ENCODE measurements around the gene HIF1A. TPM values are rescaled to one million over a fixed set of nuclear protein-coding genes. Genes with fewer than 3 reads are reported as not detected.

HIF1A gene
- polyA plus RNA-seq, 1 experiment, result 85.5 TPM

DNA sequence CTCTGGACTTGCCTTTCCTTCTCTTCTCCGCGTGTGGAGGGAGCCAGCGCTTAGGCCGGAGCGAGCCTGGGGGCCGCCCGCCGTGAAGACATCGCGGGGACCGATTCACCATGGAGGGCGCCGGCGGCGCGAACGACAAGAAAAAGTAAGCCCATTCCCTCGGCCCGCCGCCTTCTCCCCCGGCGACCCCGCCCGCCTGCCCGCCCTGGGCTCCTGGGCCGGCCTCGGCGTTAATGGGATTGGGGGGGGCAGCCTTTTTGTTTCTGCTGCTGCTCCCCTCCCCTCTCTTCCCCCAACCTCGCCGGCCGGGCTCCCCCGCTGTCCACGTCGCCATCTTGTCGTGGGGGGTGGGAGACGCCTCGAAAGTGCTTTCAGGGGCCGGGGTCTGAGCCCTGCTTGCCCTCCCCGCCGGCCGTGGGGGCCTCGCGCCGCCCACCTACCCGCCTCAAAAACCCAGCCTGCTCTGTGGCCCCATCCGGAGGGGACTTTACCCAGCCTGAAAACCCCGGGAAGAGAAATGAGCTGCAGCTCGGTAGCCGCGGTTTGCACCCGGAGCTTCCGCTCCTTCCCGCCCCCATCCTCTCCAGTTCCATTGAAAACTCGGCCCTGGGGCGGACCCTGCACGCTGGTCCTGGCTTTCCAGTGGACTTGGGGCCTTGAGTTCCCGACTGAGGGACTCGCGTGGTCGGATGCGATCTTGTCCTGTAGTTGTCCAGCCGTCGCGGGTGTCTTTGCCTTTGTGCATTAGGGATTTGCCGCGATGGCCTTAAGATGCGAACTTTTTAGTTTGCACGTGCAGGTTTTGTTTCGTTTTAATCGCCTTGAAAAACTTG lies 598 bp downstream of the HIF1A start:
- Histone ChIP-seq H3K4me3 (ENCODE audit: low read depth, low read length) (peak overlapping the region; percentile 69), H3K27me3 (ENCODE audit: control insufficient read depth, insufficient read depth, low read length) (no peaks in the 10 kb centered on the region), H3K36me3 (ENCODE audit: control insufficient read depth, insufficient read depth, low read length) (no peaks in the 10 kb centered on the region)
- ChIA-PET POLR2A (interaction anchor here (0.5 to 1.9 kb wide), 6 partner anchors 16 to 225 kb away, joined by 3 to 8 read pairs (median 3); no protein-coding TSS in a partner anchor), CTCF (interaction anchor here (0.9 to 1.4 kb wide), 2 partner anchors 73 to 130 kb away, joined by 3 read pairs; no protein-coding TSS in a partner anchor)
- TF ChIP-seq, protein P1, sequence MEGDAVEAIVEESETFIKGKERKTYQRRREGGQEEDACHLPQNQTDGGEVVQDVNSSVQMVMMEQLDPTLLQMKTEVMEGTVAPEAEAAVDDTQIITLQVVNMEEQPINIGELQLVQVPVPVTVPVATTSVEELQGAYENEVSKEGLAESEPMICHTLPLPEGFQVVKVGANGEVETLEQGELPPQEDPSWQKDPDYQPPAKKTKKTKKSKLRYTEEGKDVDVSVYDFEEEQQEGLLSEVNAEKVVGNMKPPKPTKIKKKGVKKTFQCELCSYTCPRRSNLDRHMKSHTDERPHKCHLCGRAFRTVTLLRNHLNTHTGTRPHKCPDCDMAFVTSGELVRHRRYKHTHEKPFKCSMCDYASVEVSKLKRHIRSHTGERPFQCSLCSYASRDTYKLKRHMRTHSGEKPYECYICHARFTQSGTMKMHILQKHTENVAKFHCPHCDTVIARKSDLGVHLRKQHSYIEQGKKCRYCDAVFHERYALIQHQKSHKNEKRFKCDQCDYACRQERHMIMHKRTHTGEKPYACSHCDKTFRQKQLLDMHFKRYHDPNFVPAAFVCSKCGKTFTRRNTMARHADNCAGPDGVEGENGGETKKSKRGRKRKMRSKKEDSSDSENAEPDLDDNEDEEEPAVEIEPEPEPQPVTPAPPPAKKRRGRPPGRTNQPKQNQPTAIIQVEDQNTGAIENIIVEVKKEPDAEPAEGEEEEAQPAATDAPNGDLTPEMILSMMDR (IDR thresholded peaks at IDR 0.05; ENCODE audit: insufficient read depth, low read depth, low read length), result no peak
- DNase-seq (ENCODE audit: low read depth), result no peak

DNA sequence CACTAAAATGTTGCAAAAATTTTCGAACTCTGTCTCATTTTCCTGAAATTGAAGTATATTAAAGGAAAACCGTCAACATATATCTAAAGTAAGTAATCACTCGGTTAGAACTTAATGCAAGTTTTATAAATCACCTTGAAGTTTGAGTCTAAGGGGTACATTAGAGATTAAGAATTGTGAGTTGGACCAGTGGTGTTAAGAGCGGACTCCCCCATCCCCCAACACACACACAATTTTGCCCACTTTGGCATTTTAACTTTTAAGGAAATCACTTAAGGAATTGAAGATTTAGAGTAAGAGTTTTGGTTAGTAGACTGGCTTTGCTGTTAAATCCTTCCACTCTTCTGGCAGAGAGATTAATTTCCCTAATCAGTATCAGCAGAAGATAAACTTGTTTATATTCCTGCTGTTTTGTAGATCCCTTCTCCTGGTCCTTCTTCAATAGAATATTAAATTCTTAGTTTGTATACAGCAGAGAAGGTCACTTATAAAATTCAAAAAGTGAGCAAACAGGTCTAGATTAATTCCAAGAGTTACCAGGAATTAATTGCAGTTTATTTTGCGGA lies 1.5 kb downstream of the HIF1A start:
- H3K36me3 ChIP-seq (ENCODE audit: control insufficient read depth, insufficient read depth, low read length), result no peaks in the 10 kb centered on the region
- CTCF ChIA-PET, result interaction anchor here (0.9 to 1.6 kb wide), 2 partner anchors 72 to 234 kb away, joined by 3 to 5 read pairs; no protein-coding TSS in a partner anchor
- POLR2A ChIA-PET, result interaction anchor here (1.0 to 1.3 kb wide), 2 partner anchors 134 to 159 kb away, joined by 4 read pairs; no protein-coding TSS in a partner anchor
- H3K4me3 ChIP-seq (ENCODE audit: low read depth, low read length), result peak overlapping the region; percentile 69
- TF ChIP-seq, protein P1 (IDR thresholded peaks at IDR 0.05; ENCODE audit: insufficient read depth, low read depth, low read length), result no peak
- no peak for DNase-seq (ENCODE audit: low read depth)
- H3K27me3 ChIP-seq (ENCODE audit: control insufficient read depth, insufficient read depth, low read length), result no peaks in the 10 kb centered on the region

DNA sequence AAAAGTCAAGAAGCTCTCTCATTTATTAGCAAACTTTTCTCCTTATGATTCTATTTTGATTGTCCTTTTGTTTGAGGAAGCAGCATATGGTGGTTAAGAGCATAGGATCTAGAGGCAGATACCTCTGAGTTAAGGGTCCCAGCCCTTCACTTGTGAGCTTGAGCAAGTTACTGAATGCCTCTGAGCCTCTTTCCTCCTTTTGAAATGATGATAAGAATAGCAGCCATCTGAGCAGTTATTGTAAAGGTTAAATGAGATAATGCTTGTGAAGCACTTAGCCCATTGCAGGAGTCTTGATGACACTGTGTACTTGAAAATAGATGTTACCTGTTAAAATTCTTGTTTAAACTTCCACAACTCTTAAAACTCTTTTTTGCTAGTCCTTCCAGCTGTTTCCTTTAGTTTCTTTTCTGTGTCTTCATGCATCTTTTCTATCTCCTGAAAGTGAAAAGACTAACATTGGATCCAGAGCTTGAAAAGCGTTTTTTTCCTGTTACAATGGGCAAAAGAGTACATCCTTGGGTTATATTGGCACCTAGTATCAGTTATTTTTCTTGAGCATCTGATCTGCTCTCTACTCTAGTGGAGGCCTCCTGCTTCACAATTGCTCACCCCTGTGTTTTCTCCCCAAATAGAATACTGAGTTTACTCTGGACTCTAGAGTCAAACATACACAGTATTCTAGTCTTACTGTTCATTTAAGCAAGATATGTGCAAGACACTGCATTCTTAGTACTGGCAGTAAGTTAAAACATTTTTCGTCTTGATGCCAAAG lies 3.1 kb downstream of the HIF1A start:
- ChIA-PET POLR2A (interaction anchor here (0.6 to 1.3 kb wide), 3 partner anchors 15 to 161 kb away, joined by 4 to 13 read pairs (median 4); no protein-coding TSS in a partner anchor), CTCF (interaction anchor here (0.6 to 1.6 kb wide), 5 partner anchors 17 to 236 kb away, joined by 3 to 5 read pairs (median 3); no protein-coding TSS in a partner anchor)
- H3K27me3 ChIP-seq (ENCODE audit: control insufficient read depth, insufficient read depth, low read length), result no peaks in the 10 kb centered on the region
- no peak for DNase-seq (ENCODE audit: low read depth)
- peak overlapping the region; percentile 69 for H3K4me3 ChIP-seq (ENCODE audit: low read depth, low read length)
- TF ChIP-seq, protein P1 (IDR thresholded peaks at IDR 0.05; ENCODE audit: insufficient read depth, low read depth, low read length), result no peak
- H3K36me3 ChIP-seq (ENCODE audit: control insufficient read depth, insufficient read depth, low read length), result no peaks in the 10 kb centered on the region

DNA sequence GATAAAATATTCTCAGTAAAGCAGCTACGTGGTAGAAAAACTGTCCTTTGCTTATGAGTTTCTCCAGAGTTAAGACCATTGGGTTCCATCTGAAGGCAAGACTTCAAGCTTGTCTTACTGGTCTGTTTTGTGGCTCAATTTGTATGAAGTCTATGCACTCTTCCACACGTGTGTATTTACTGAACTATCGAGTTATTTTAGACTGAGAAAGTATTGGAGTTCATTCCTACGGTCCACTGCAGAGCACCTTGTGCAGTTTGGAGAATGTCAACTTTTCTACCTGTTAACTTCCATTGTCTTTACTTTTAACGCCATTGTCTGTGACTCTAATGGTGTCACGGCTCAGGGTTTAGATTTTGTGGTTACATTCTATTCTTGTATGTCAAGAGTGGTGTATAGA lies 3.7 kb downstream of the HIF1A start:
- POLR2A ChIA-PET, result interaction anchor here (0.6 to 1.1 kb wide), 2 partner anchors 14 to 112 kb away, joined by 4 read pairs; no protein-coding TSS in a partner anchor
- no peaks in the 10 kb centered on the region for H3K36me3 ChIP-seq (ENCODE audit: control insufficient read depth, insufficient read depth, low read length)
- DNase-seq (ENCODE audit: low read depth), result no peak
- CTCF ChIA-PET, result interaction anchor here (0.9 to 1.3 kb wide), 3 partner anchors 16 to 139 kb away, joined by 3 read pairs; no protein-coding TSS in a partner anchor
- TF ChIP-seq, protein P1 (IDR thresholded peaks at IDR 0.05; ENCODE audit: insufficient read depth, low read depth, low read length), result no peak
- H3K27me3 ChIP-seq (ENCODE audit: control insufficient read depth, insufficient read depth, low read length), result no peaks in the 10 kb centered on the region
- H3K4me3 ChIP-seq (ENCODE audit: low read depth, low read length), result peak overlapping the region; percentile 69

All from BJ (cell line).